Measurements from ENCODE around the gene SLC16A4. TPM values are rescaled to one million over a fixed set of nuclear protein-coding genes. Genes with fewer than 3 reads are reported as not detected.

SLC16A4 gene
- 25.7 to 37.3 TPM (median 31.4 TPM) in 5 replicates for total RNA-seq (2022; extraction: Qiagen RNA extraction)

GRCh38 chr1:110390692-110391245 lies at the start of gene SLC16A4:
Gene SLC16A4 (minus strand): TSS chr1:110391026. CDS start chr1:110389323, 1,703 bp downstream.

GRCh38 chr1:110407260-110408210 lies 16.7 kb upstream of the SLC16A4 start, which contains the start of gene LAMTOR5:
Gene LAMTOR5 (minus strand): TSS chr1:110407694. CDS start chr1:110407620, 74 bp downstream.

GRCh38 chr1:110338886-110339406 lies 51.9 kb downstream of the SLC16A4 start, which contains the start of gene RBM15:
Gene RBM15 (plus strand): TSS chr1:110339377. CDS start chr1:110339406, 29 bp downstream.

Other genes with a start within 250 kb of the SLC16A4 start
- 4.1 to 5.9 TPM (median 5.6 TPM) in 5 replicates for gene SLC6A17, start 240.5 kb downstream of the SLC16A4 start, total RNA-seq (2022; extraction: Qiagen RNA extraction)
- 2.2 to 4.1 TPM (median 3.7 TPM) in 5 replicates for gene KCNC4, start 180.7 kb downstream of the SLC16A4 start, total RNA-seq (2022; extraction: Qiagen RNA extraction)
- 5.9 to 9.4 TPM (median 8.1 TPM) in 5 replicates for gene RBM15, start 51.6 kb downstream of the SLC16A4 start, total RNA-seq (2022; extraction: Qiagen RNA extraction)
- 179 to 197 TPM (median 184 TPM) in 5 replicates for gene LAMTOR5, start 16.7 kb upstream of the SLC16A4 start, total RNA-seq (2022; extraction: Qiagen RNA extraction)
- not detected in 5 replicates for gene PROK1, start 60.1 kb upstream of the SLC16A4 start, total RNA-seq (2022; extraction: Qiagen RNA extraction)
- gene KCNA10, start 128.1 kb upstream of the SLC16A4 start, total RNA-seq (2022; extraction: Qiagen RNA extraction) = not detected in 5 replicates
- 0.02 to 0.10 TPM in 2 of 5 replicates, not detected in the others for gene KCNA2, start 215.3 kb upstream of the SLC16A4 start, total RNA-seq (2022; extraction: Qiagen RNA extraction)